HPDE6-E6E7 (cell line): ENCODE measurements around the gene RSPH6A.
"Not testable (repeated sequence)": the region's sequence is repeated elsewhere in the genome, so short reads cannot be mapped to it uniquely, and the experiment has no call there.

Experiments used
- DNase-seq: peaks from one replicate; pipeline ENCODE4 v3.0.0; 2011; ENCODE audit warnings: missing footprints; ENCODE audit errors: extremely low spot score

Gene RSPH6A

GRCh38 chr19:45765702-45766295 lies 49.3 kb downstream of the RSPH6A start:
- DNase-seq, result no peak

- DNase-seq, result no peak
Measured at GRCh38 chr19:45764945-45765701, 50.0 kb downstream of the RSPH6A start.

- DNase-seq, result no peak
Measured at GRCh38 chr19:45764475-45764874, 50.6 kb downstream of the RSPH6A start.

GRCh38 chr19:45763691-45764294 lies 51.3 kb downstream of the RSPH6A start:
- DNase-seq, result no peak

GRCh38 chr19:45762870-45763631 lies 52.1 kb downstream of the RSPH6A start:
- no peak for DNase-seq

GRCh38 chr19:45761714-45762113 lies 53.4 kb downstream of the RSPH6A start:
- DNase-seq, result no peak

GRCh38 chr19:45758921-45759320 lies 56.2 kb downstream of the RSPH6A start:
- no peak for DNase-seq

- no peak for DNase-seq
Measured at GRCh38 chr19:45757695-45758094, 57.4 kb downstream of the RSPH6A start.

- no peak for DNase-seq
Measured at GRCh38 chr19:45754323-45754722, 60.8 kb downstream of the RSPH6A start.

GRCh38 chr19:45753548-45753947 lies 61.6 kb downstream of the RSPH6A start:
- DNase-seq, result no peak

GRCh38 chr19:45752639-45753038 lies 62.5 kb downstream of the RSPH6A start:
- peak; percentile 67 for DNase-seq

- not testable (repeated sequence) for DNase-seq
Measured at GRCh38 chr19:45751483-45751882, 63.6 kb downstream of the RSPH6A start.

GRCh38 chr19:45747513-45747912 lies 67.6 kb downstream of the RSPH6A start:
- no peak for DNase-seq

GRCh38 chr19:45746866-45747265 lies 68.2 kb downstream of the RSPH6A start:
- no peak for DNase-seq
